ENCODE data around the gene CELA1. TPM values are rescaled to one million over a fixed set of nuclear protein-coding genes. Genes with fewer than 3 reads are reported as not detected.

CELA1 gene
- total RNA-seq, 1 experiment from 2014 or later = not detected

DNA sequence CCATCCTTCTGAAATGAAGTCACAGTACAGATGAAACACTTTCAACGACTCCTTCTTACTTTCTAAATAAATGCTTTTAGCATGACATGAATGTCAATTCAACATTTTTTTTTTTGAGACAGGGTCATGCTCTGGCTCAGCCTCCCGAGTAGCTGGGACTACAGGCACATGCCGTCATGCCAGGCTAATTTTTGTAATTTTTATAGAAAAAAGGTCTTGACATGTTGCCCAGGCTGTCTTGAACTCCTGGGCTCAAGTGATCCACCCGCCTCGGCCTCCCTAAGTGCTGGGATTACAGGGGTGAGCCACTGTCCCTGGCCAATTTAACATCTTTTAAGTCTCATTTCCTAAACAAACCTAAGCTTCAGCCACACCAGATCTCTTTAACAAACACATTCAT, 28.4 kb upstream of the CELA1 start:
- DNase-seq (ENCODE audit: low spot score) = no peak

DNA sequence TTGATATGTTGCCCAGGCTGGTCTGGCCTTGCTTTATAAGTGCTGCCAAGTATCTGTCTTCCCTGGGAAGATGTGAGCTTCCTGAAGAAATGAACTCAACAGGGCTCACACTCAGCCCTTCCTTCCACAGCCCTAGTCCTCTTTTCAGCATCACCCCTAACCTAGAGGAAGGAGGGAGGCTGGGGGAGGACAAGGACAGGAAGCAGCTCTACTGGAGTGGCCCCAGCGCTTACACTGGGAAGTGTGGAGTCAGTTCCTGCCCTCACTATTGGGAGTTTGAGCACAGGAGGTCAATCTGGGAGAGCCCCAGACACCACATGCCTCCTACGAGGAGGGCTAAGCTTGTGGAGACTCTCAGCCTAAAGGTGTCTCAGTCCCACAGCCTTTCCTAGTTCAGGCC, 27.9 kb upstream of the CELA1 start:
- H3K4me1 Mint-ChIP-seq = peaks cover 18% of the 10 kb centered on the region
- no peak overlapping the region for H3K4me3 Mint-ChIP-seq
- TF ChIP-seq RELA (CRISPR knock-in tag; IDR thresholded peaks at IDR 0.05; ENCODE audit: borderline replicate concordance) = no peak
- TF ChIP-seq, protein P1, sequence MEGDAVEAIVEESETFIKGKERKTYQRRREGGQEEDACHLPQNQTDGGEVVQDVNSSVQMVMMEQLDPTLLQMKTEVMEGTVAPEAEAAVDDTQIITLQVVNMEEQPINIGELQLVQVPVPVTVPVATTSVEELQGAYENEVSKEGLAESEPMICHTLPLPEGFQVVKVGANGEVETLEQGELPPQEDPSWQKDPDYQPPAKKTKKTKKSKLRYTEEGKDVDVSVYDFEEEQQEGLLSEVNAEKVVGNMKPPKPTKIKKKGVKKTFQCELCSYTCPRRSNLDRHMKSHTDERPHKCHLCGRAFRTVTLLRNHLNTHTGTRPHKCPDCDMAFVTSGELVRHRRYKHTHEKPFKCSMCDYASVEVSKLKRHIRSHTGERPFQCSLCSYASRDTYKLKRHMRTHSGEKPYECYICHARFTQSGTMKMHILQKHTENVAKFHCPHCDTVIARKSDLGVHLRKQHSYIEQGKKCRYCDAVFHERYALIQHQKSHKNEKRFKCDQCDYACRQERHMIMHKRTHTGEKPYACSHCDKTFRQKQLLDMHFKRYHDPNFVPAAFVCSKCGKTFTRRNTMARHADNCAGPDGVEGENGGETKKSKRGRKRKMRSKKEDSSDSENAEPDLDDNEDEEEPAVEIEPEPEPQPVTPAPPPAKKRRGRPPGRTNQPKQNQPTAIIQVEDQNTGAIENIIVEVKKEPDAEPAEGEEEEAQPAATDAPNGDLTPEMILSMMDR (IDR thresholded peaks at IDR 0.05) = no peak
- TF ChIP-seq, protein P2, sequence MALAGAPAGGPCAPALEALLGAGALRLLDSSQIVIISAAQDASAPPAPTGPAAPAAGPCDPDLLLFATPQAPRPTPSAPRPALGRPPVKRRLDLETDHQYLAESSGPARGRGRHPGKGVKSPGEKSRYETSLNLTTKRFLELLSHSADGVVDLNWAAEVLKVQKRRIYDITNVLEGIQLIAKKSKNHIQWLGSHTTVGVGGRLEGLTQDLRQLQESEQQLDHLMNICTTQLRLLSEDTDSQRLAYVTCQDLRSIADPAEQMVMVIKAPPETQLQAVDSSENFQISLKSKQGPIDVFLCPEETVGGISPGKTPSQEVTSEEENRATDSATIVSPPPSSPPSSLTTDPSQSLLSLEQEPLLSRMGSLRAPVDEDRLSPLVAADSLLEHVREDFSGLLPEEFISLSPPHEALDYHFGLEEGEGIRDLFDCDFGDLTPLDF (CRISPR knock-in tag; IDR thresholded peaks at IDR 0.05) = no peak
- no peak for TF ChIP-seq NR3C1 (CRISPR knock-in tag; conservative IDR thresholded peaks at IDR 0.05; ENCODE audit: low read depth)
- TF ChIP-seq, protein P3, sequence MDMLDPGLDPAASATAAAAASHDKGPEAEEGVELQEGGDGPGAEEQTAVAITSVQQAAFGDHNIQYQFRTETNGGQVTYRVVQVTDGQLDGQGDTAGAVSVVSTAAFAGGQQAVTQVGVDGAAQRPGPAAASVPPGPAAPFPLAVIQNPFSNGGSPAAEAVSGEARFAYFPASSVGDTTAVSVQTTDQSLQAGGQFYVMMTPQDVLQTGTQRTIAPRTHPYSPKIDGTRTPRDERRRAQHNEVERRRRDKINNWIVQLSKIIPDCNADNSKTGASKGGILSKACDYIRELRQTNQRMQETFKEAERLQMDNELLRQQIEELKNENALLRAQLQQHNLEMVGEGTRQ (CRISPR knock-in tag; IDR thresholded peaks at IDR 0.05) = no peak
- no peak for TF ChIP-seq ZNF138 (CRISPR knock-in tag; conservative IDR thresholded peaks at IDR 0.05)
- TF ChIP-seq, protein P4, sequence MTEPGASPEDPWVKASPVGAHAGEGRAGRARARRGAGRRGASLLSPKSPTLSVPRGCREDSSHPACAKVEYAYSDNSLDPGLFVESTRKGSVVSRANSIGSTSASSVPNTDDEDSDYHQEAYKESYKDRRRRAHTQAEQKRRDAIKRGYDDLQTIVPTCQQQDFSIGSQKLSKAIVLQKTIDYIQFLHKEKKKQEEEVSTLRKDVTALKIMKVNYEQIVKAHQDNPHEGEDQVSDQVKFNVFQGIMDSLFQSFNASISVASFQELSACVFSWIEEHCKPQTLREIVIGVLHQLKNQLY (CRISPR knock-in tag; IDR thresholded peaks at IDR 0.05) = no peak
- TF ChIP-seq HMGA2 (CRISPR knock-in tag; IDR thresholded peaks at IDR 0.05) = no peak
- TF ChIP-seq, protein P5, sequence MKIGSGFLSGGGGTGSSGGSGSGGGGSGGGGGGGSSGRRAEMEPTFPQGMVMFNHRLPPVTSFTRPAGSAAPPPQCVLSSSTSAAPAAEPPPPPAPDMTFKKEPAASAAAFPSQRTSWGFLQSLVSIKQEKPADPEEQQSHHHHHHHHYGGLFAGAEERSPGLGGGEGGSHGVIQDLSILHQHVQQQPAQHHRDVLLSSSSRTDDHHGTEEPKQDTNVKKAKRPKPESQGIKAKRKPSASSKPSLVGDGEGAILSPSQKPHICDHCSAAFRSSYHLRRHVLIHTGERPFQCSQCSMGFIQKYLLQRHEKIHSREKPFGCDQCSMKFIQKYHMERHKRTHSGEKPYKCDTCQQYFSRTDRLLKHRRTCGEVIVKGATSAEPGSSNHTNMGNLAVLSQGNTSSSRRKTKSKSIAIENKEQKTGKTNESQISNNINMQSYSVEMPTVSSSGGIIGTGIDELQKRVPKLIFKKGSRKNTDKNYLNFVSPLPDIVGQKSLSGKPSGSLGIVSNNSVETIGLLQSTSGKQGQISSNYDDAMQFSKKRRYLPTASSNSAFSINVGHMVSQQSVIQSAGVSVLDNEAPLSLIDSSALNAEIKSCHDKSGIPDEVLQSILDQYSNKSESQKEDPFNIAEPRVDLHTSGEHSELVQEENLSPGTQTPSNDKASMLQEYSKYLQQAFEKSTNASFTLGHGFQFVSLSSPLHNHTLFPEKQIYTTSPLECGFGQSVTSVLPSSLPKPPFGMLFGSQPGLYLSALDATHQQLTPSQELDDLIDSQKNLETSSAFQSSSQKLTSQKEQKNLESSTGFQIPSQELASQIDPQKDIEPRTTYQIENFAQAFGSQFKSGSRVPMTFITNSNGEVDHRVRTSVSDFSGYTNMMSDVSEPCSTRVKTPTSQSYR (CRISPR knock-in tag; IDR thresholded peaks at IDR 0.05) = no peak
- no peak for TF ChIP-seq MXD4 (CRISPR knock-in tag; IDR thresholded peaks at IDR 0.05; ENCODE audit: borderline replicate concordance)
- TF ChIP-seq NFE2L1 (CRISPR knock-in tag; IDR thresholded peaks at IDR 0.05) = no peak
- no peak for TF ChIP-seq NR1H2 (CRISPR knock-in tag; IDR thresholded peaks at IDR 0.05)
- no peak for TF ChIP-seq EMX1 (CRISPR knock-in tag; IDR thresholded peaks at IDR 0.05)
- no peak overlapping the region for H3K27ac Mint-ChIP-seq
- H3K27me3 Mint-ChIP-seq (ENCODE audit: low read depth) = no peaks in the 10 kb centered on the region
- ATAC-seq (no peak), DNase-seq (ENCODE audit: low spot score) (no peak)
- ChIA-PET POLR2A (no interaction called here), CTCF (no interaction called here)
- no peaks in the 10 kb centered on the region for H3K9me3 Mint-ChIP-seq
- peaks cover 25% of the 10 kb centered on the region for H3K36me3 Mint-ChIP-seq

More for the DNA sequence above, 28.4 kb upstream of the CELA1 start:
- no peak overlapping the region for H3K4me3 Mint-ChIP-seq
- H3K27me3 Mint-ChIP-seq (ENCODE audit: low read depth) = no peaks in the 10 kb centered on the region
- H3K9me3 Mint-ChIP-seq = no peaks in the 10 kb centered on the region
- POLR2A ChIA-PET = no interaction called here
- H3K36me3 Mint-ChIP-seq = peaks cover 26% of the 10 kb centered on the region
- peaks cover 13% of the 10 kb centered on the region for H3K4me1 Mint-ChIP-seq
- H3K27ac Mint-ChIP-seq = no peak overlapping the region
- TF ChIP-seq, protein P6, sequence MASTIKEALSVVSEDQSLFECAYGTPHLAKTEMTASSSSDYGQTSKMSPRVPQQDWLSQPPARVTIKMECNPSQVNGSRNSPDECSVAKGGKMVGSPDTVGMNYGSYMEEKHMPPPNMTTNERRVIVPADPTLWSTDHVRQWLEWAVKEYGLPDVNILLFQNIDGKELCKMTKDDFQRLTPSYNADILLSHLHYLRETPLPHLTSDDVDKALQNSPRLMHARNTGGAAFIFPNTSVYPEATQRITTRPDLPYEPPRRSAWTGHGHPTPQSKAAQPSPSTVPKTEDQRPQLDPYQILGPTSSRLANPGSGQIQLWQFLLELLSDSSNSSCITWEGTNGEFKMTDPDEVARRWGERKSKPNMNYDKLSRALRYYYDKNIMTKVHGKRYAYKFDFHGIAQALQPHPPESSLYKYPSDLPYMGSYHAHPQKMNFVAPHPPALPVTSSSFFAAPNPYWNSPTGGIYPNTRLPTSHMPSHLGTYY (CRISPR knock-in tag; IDR thresholded peaks at IDR 0.05) = no peak
- TF ChIP-seq NFYB (CRISPR knock-in tag; conservative IDR thresholded peaks at IDR 0.05; ENCODE audit: low read depth) (no peak), NFE2L1 (CRISPR knock-in tag; IDR thresholded peaks at IDR 0.05) (no peak)
- TF ChIP-seq, protein P4 (CRISPR knock-in tag; IDR thresholded peaks at IDR 0.05) = no peak
- no peak for ATAC-seq
- CTCF ChIA-PET = no interaction called here
